Glutamatergic neuron (in vitro differentiated cells): ENCODE measurements around the gene ADGRB3. TPM values are rescaled to one million over a fixed set of nuclear protein-coding genes. Genes with fewer than 3 reads are reported as not detected.

Experiments
- DNase-seq: peaks from one replicate; pipeline ENCODE4 v3.0.0; 2022
- H3K27ac Mint-ChIP-seq: one replicate; pipeline ENCODE4 v1.8.0; 2020; ENCODE audit warnings: mild to moderate bottlenecking, mixed read lengths, inconsistent platforms; ENCODE audit not compliant: unreplicated experiment
- H3K27me3 Mint-ChIP-seq: one replicate; pipeline ENCODE4 v1.8.0; 2020; ENCODE audit warnings: mild to moderate bottlenecking, moderate library complexity, mixed read lengths, inconsistent platforms; ENCODE audit not compliant: unreplicated experiment
- H3K36me3 Mint-ChIP-seq: one replicate; pipeline ENCODE4 v1.8.0; 2020; ENCODE audit warnings: mild to moderate bottlenecking, mixed read lengths, inconsistent platforms; ENCODE audit not compliant: unreplicated experiment
- H3K4me1 Mint-ChIP-seq: one replicate; pipeline ENCODE4 v1.8.0; 2020; ENCODE audit warnings: mild to moderate bottlenecking, low read depth, mixed read lengths, inconsistent platforms; ENCODE audit not compliant: unreplicated experiment
- H3K4me3 Mint-ChIP-seq: one replicate; pipeline ENCODE4 v1.8.0; 2020; ENCODE audit warnings: mild to moderate bottlenecking, mixed read lengths, inconsistent platforms; ENCODE audit not compliant: unreplicated experiment
- H3K9me3 Mint-ChIP-seq: one replicate; pipeline ENCODE4 v1.8.0; 2020; ENCODE audit warnings: mild to moderate bottlenecking, moderate library complexity, mixed read lengths, inconsistent platforms; ENCODE audit not compliant: unreplicated experiment
- total RNA-seq: library from RNA; stranded (reverse); fragmentation: NEBNext Ultra II Directional; extraction: Animal tissue kit (Norgen Biotek cat#: 25700); gene quantifications from one replicate; pipeline ENCODE4 v1.2.1, GENCODE V29; 2021; ENCODE audit not compliant: unreplicated experiment
- TF ChIP-seq, protein P1 (sequence below): fragments of 200-600 bp; sonication (generic); IDR thresholded peaks from one replicate; pipeline ENCODE4 v1.5.0; 2021; ENCODE audit not compliant: partially characterized antibody, unreplicated experiment

ADGRB3 gene
- total RNA-seq, 1 donor from 2014 or later = 7.3 TPM

- H3K36me3 Mint-ChIP-seq = no peaks in the 10 kb centered on the region
- H3K27ac Mint-ChIP-seq = no peak overlapping the region
- no peaks in the 10 kb centered on the region for H3K4me1 Mint-ChIP-seq
- no peak for DNase-seq
- TF ChIP-seq, protein P1, sequence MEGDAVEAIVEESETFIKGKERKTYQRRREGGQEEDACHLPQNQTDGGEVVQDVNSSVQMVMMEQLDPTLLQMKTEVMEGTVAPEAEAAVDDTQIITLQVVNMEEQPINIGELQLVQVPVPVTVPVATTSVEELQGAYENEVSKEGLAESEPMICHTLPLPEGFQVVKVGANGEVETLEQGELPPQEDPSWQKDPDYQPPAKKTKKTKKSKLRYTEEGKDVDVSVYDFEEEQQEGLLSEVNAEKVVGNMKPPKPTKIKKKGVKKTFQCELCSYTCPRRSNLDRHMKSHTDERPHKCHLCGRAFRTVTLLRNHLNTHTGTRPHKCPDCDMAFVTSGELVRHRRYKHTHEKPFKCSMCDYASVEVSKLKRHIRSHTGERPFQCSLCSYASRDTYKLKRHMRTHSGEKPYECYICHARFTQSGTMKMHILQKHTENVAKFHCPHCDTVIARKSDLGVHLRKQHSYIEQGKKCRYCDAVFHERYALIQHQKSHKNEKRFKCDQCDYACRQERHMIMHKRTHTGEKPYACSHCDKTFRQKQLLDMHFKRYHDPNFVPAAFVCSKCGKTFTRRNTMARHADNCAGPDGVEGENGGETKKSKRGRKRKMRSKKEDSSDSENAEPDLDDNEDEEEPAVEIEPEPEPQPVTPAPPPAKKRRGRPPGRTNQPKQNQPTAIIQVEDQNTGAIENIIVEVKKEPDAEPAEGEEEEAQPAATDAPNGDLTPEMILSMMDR = no peak
- no peak overlapping the region for H3K4me3 Mint-ChIP-seq
- H3K27me3 Mint-ChIP-seq = peaks cover 3% of the 10 kb centered on the region
- no peaks in the 10 kb centered on the region for H3K9me3 Mint-ChIP-seq
Measured at GRCh38 chr6:69138893-69139494, 503.9 kb downstream of the ADGRB3 start.

- peaks cover 4% of the 10 kb centered on the region for H3K9me3 Mint-ChIP-seq
- H3K4me3 Mint-ChIP-seq = no peak overlapping the region
- TF ChIP-seq, protein P1 = no peak
- peaks cover 3% of the 10 kb centered on the region for H3K36me3 Mint-ChIP-seq
- DNase-seq = no peak
- H3K4me1 Mint-ChIP-seq = no peaks in the 10 kb centered on the region
- H3K27me3 Mint-ChIP-seq = peaks cover 3% of the 10 kb centered on the region
- H3K27ac Mint-ChIP-seq = no peak overlapping the region
Measured at GRCh38 chr6:69145062-69145461, 510.0 kb downstream of the ADGRB3 start.

DNA sequence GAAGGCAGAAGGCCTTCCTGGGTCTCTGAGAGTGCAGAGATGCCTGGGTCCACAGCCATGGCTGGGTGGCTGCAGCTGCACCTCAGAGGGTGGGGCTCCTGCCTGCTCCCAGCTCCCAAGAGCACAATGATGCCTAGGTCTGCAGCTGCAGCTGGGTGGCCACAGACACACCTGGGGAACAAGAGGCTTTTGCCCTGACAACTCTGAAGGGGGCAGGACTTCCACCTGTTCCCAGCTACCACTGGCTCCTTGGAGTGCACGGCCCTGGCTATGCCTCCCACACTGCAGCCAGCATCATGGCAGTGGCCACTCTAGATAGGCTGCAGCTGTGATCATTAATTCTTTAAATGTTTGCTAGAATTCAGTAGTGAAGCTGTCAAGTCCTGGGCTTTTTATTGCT, 511.3 kb downstream of the ADGRB3 start:
- Mint-ChIP-seq H3K36me3 (peaks cover 3% of the 10 kb centered on the region), H3K27ac (no peak overlapping the region), H3K9me3 (peaks cover 4% of the 10 kb centered on the region), H3K4me3 (no peak overlapping the region), H3K27me3 (no peaks in the 10 kb centered on the region), H3K4me1 (no peaks in the 10 kb centered on the region)
- TF ChIP-seq, protein P1 = no peak
- DNase-seq = no peak

- H3K4me3 Mint-ChIP-seq = no peak overlapping the region
- no peaks in the 10 kb centered on the region for H3K27me3 Mint-ChIP-seq
- TF ChIP-seq, protein P1 = no peak
- no peaks in the 10 kb centered on the region for H3K36me3 Mint-ChIP-seq
- H3K27ac Mint-ChIP-seq = no peak overlapping the region
- no peaks in the 10 kb centered on the region for H3K4me1 Mint-ChIP-seq
- no peak for DNase-seq
- H3K9me3 Mint-ChIP-seq = no peaks in the 10 kb centered on the region
Measured at GRCh38 chr6:69155467-69155866, 520.4 kb downstream of the ADGRB3 start.

GRCh38 chr6:69162811-69163210, 527.7 kb downstream of the ADGRB3 start:
- Mint-ChIP-seq H3K27me3 (no peaks in the 10 kb centered on the region), H3K9me3 (no peaks in the 10 kb centered on the region), H3K4me3 (no peak overlapping the region), H3K4me1 (no peaks in the 10 kb centered on the region), H3K36me3 (no peaks in the 10 kb centered on the region), H3K27ac (no peak overlapping the region)
- no peak for DNase-seq
- TF ChIP-seq, protein P1 = no peak
